ENCODE results near the gene NBL1.

GRCh38 chr1:19672237-19672636 is 28.1 kb downstream of the NBL1 start:
- TF ChIP-seq CTCF (IDR thresholded peaks at IDR 0.05) (no peak), POLR2A (IDR thresholded peaks at IDR 0.05) (no peak), EP300 (IDR thresholded peaks at IDR 0.05) (no peak)

Measured in ovary (tissue), 3 donors.